ENCODE measurements around the gene UBE3C. TPM values are rescaled to one million over a fixed set of nuclear protein-coding genes. Genes with fewer than 3 reads are reported as not detected.
"Not testable (repeated sequence)": the region's sequence is repeated elsewhere in the genome, so short reads cannot be mapped to it uniquely, and the experiment has no call there.

UBE3C gene
- total RNA-seq, 1 experiment from 2014 or later = 131 TPM

- DNase-seq (ENCODE audit: low read depth) = peak; percentile 65
These were observed 96.9 kb downstream of the UBE3C start for GRCh38 chr7:157235357-157236333.

DNA sequence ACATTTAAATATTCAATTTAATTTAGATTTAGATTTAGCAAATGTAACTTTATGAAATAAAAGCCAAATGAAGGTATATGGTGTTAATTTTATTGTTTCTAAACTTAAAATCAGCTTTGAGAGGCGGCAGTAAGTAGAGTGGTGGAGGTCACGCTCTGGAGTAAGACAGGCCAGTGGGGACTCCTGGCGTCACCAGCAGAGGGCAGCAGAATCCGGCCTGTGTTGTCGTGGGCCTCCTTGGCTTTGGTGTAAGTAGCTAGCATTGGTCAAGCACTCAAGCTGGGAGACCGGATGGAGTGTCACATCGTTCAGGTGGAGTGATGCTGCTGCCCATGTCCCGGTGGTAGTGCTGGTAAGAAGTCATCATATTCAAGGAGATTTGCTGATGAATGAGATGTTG lies 99.4 kb downstream of the UBE3C start:
- no peak for DNase-seq (ENCODE audit: low read depth)

GRCh38 chr7:157239571-157240270 lies 101.0 kb downstream of the UBE3C start:
- DNase-seq (ENCODE audit: low read depth) = no peak

- no peak for DNase-seq (ENCODE audit: low read depth)
These were observed 102.9 kb downstream of the UBE3C start for GRCh38 chr7:157241631-157242030.

DNA sequence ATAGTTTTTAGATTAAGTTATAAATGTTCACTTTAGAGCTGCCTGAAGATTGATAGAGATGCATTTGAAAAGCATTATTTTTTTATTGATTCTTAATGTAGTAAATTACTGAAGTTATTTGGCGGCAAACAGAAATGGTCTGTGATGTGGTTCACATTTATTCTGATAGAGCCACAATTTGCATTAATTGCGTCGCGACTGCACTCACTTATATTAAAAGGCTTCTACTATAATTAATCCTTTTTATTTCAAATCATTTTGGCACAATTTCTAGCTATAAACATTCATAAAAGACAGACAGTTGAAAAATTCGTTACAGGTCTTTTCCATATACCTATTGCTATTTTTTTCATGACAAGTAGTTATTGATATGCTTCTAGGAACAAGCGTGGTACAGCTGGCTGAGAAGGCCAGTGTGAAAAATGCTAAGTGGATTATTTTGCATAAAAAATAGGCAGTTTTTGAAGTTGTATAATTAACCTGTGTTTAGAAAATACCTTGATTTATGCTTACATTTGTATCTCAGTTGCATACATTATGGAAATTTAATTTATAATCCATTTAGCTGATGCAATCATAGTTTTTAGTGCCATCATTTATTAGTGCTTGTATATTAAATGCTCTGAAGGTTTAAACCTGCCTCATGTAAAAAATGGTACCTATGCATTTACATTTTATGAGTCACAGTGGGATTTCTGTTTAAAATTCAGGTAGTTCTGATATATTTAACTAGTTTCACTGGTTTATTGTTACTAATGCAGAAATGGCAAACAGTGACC lies 106.0 kb downstream of the UBE3C start:
- DNase-seq (ENCODE audit: low read depth) = no peak

DNA sequence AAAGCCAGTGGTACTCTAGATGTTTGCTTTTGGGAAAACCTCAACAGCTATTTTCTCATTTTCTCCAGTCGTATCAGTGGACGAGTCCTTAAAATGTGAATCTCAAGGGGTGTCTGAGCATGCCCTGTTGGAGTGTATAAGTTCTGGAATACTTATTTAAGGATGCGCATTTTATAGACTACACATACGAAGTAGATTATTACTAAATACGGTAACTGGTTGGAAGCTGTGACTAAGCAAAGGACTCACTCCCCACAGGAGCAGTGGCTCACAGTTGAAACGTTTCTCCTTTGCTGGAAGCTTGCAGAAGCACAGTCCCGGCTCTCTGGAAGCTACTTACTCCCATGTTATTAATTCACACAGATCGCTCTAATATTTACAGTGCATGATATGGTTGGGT lies 107.3 kb downstream of the UBE3C start:
- no peak for DNase-seq (ENCODE audit: low read depth)

GRCh38 chr7:157248659-157249058 lies 109.9 kb downstream of the UBE3C start:
- no peak for DNase-seq (ENCODE audit: low read depth)

GRCh38 chr7:157250605-157251228 lies 112.0 kb downstream of the UBE3C start:
- peak; percentile 69 for DNase-seq (ENCODE audit: low read depth)

- not testable (repeated sequence) for DNase-seq (ENCODE audit: low read depth)
These were observed 113.1 kb downstream of the UBE3C start for GRCh38 chr7:157251817-157252216.

DNA sequence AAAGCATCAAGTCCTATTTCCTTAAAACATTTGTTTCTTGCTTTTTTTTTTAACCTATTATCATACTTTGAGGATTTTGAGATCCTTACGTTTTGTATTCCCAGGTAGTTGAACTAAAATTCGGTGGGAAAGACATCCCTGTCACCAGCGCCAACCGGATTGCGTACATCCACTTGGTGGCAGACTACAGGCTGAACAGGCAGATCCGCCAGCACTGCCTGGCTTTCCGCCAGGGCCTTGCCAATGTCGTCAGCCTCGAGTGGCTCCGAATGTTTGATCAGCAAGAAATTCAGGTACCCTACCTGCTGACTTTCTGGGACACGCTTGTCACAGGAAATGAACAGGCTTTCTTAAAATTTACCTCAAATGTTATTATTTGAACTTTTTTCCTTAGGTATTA lies 115.1 kb downstream of the UBE3C start:
- DNase-seq (ENCODE audit: low read depth) = no peak

DNA sequence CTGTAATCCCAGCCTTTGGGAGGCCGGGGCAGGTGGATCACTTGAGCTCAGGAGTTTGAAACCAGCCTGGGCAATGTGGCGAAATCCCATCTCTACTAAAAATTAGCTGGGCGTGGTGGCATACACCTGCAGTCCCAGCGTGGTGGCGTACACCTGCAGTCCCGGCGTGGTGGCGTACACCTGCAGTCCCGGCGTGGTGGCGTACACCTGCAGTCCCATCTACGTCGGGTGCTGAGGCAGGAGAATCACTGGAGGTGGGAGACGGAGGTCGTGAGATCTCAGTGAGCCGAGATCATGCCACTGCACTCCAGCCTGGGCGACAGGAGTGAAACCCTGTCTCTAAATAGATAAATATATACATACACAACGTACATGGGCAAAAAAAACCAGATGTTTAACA lies 116.1 kb downstream of the UBE3C start:
- not testable (repeated sequence) for DNase-seq (ENCODE audit: low read depth)

GRCh38 chr7:157255201-157255606 lies 116.5 kb downstream of the UBE3C start:
- no peak for DNase-seq (ENCODE audit: low read depth)

- DNase-seq (ENCODE audit: low read depth) = no peak
These were observed 124.4 kb downstream of the UBE3C start for GRCh38 chr7:157263156-157263555.

GRCh38 chr7:157265051-157265450 lies 126.3 kb downstream of the UBE3C start:
- DNase-seq (ENCODE audit: low read depth) = no peak

DNA sequence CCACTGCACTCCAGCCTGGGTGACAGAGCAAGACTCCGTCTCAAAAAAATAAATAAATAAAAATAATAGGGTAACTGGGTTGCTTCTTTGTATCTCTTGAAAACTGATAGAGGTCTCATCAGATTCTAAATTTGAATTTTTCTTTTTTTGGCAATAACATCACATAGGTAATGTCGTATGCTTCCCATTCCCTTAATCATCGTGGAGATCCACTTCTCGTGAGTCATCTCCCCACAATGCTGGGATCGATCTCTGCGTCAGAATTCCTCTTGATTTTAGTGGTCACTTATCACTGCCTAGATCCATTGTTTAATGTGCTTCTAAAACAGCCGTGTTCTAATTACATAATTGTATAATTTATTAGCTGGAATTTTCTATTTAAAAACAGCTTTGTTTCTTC lies 127.5 kb downstream of the UBE3C start:
- no peak for DNase-seq (ENCODE audit: low read depth)

DNA sequence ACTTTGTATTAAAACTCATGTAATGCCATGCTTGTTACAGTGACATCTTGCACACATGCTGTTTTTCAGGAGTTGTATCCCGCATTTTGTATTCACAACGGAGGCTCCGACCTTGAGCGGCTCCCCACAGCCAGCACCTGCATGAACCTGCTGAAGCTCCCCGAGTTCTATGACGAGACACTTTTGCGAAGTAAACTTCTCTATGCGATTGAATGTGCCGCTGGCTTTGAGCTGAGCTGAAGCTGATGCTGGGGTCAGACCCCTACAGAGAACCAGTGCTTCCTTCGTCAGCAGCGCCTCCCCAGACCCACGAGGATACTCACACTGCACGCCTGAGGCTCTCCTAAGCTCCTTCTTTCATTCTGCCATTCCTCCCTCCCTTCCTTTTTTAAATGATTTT lies 128.8 kb downstream of the UBE3C start:
- no peak for DNase-seq (ENCODE audit: low read depth)

DNA sequence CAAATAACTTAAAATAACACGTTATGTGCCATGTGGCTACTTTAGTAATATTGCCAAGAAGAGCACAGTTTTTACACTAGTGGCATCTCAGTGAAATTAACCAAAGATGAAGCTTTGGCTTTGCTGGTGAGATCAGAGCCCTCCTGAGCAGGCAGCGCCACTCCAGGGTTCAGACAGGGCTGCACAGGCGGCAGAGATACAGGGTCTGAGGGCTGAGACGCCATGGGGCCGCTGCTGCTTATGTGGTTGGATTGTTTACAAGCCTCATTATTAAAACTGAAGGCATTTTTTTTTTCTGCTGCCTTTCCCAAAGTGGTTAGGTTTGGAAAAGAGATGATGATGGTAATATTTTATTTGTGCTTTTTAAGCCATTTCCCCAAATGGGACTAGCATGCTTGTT lies 129.2 kb downstream of the UBE3C start:
- DNase-seq (ENCODE audit: low read depth) = no peak

- DNase-seq (ENCODE audit: low read depth) = peak; percentile 27
These were observed 129.8 kb downstream of the UBE3C start for GRCh38 chr7:157268540-157268939.

- no peak for DNase-seq (ENCODE audit: low read depth)
These were observed 130.8 kb downstream of the UBE3C start for GRCh38 chr7:157269341-157270059.

- DNase-seq (ENCODE audit: low read depth) = no peak
These were observed 131.3 kb downstream of the UBE3C start for GRCh38 chr7:157270060-157270444.

Measured in LHCN-M2 (cell line).